ENCODE measurements around the gene SSH2. TPM values are rescaled to one million over a fixed set of nuclear protein-coding genes. Genes with fewer than 3 reads are reported as not detected.

The SSH2 gene
- total and polyA plus RNA-seq, 5 donors from 2014 or later: 27.2 to 90.4 (median 38.2) TPM

- H3K36me3 Mint-ChIP-seq: no peaks in the 10 kb centered on the region
- H3K27ac ChIP-seq (ENCODE audit: insufficient read depth, low read length, poor library complexity, severe bottlenecking): peak overlapping the region; percentile 65
- H3K4me1 Mint-ChIP-seq: peaks cover 3 to 60% (median 34%) of the 10 kb centered on the region in 4 donors
- peaks cover 69% of the 10 kb centered on the region for H3K4me1 ChIP-seq (ENCODE audit: control insufficient read depth, insufficient read depth, low read length, poor library complexity, severe bottlenecking)
- no peaks in the 10 kb centered on the region for H3K27me3 ChIP-seq (ENCODE audit: control insufficient read depth, insufficient read depth, low read length)
- H3K9me3 ChIP-seq (ENCODE audit: control insufficient read depth in 2 of 2, low read length in 2 of 2): no peaks in the 10 kb centered on the region
- H3K4me3 ChIP-seq (ENCODE audit: low read depth, low read length): peak overlapping the region; percentile 48
- H3K9me3 Mint-ChIP-seq: no peaks in the 10 kb centered on the region
- peak overlapping the region; percentile 91 to 94 (median 92) for H3K4me3 Mint-ChIP-seq
- ATAC-seq (ENCODE audit: low read depth in 2 of 2) (no peak), DNase-seq (peak in 2 of 3 donors; percentile 34 to 56)
- no peaks in the 10 kb centered on the region for H3K27me3 Mint-ChIP-seq
- no peaks in the 10 kb centered on the region for H3K36me3 ChIP-seq (ENCODE audit: control insufficient read depth, insufficient read depth, low read length)
- peak overlapping the region in 2 of 3 donors; percentile 41 to 76 for H3K27ac Mint-ChIP-seq
Observed at GRCh38 chr17:29591146-29591736, 338.8 kb downstream of the SSH2 start.

DNA sequence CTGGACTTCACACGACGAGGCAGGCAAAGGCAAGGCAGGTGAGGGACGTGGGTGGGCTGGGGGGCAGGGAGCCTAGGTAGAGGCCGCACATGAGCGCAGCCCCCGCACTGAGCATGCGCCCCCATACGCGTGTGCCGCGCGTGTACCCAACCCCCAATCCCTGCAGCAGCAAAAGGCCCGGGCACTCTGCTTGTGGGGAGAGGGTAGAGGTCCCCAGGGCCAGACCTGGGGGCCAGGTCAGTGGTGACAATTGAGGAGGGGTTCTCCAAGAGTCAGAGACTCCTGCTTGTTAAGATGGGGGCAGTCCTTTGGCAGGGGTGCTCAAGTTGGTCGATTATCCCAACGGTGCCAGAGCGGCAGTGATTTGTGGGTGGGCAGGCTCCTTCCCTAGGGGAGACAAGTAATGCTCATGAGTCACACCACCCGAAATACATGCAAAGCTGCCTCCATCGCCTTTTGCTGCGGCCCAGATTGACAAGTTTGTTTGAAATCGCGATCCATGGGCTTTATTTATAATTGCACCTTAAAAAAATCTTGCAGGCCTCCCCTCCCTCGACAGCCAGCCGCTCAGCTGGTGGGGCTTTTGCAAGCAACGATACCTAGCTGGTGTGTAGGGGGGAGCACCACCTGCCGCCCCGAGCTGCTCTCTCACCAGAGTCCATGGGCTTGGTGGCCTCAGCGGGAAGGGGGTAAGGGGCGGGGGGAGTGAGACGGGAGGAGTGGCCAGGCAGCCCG is 339.4 kb downstream of the SSH2 start:
- peaks cover 74% of the 10 kb centered on the region for H3K4me1 ChIP-seq (ENCODE audit: control insufficient read depth, insufficient read depth, low read length, poor library complexity, severe bottlenecking)
- H3K4me1 Mint-ChIP-seq: peaks cover 6 to 66% (median 38%) of the 10 kb centered on the region in 4 donors
- peak overlapping the region; percentile 26 to 88 (median 83) for H3K27ac Mint-ChIP-seq
- DNase-seq: no peak
- H3K9me3 Mint-ChIP-seq: no peaks in the 10 kb centered on the region
- no peaks in the 10 kb centered on the region for H3K36me3 ChIP-seq (ENCODE audit: control insufficient read depth, insufficient read depth, low read length)
- H3K27ac ChIP-seq (ENCODE audit: insufficient read depth, low read length, poor library complexity, severe bottlenecking): peak overlapping the region; percentile 65
- no peaks in the 10 kb centered on the region for H3K27me3 ChIP-seq (ENCODE audit: control insufficient read depth, insufficient read depth, low read length)
- H3K9me3 ChIP-seq (ENCODE audit: control insufficient read depth in 2 of 2, low read length in 2 of 2): no peaks in the 10 kb centered on the region
- no peaks in the 10 kb centered on the region for H3K27me3 Mint-ChIP-seq
- no peak for ATAC-seq (ENCODE audit: low read depth in 2 of 2)
- H3K4me3 ChIP-seq (ENCODE audit: low read depth, low read length): peak overlapping the region; percentile 77
- no peaks in the 10 kb centered on the region for H3K36me3 Mint-ChIP-seq
- peak overlapping the region; percentile 91 to 94 (median 92) for H3K4me3 Mint-ChIP-seq

- Histone ChIP-seq H3K27me3 (ENCODE audit: control insufficient read depth, insufficient read depth, low read length) (no peaks in the 10 kb centered on the region), H3K36me3 (ENCODE audit: control insufficient read depth, insufficient read depth, low read length) (no peaks in the 10 kb centered on the region), H3K4me3 (ENCODE audit: low read depth, low read length) (peak within 1 kb of the TSS; percentile 77), H3K9me3 (ENCODE audit: control insufficient read depth in 2 of 2, low read length in 2 of 2) (no peaks in the 10 kb centered on the region), H3K27ac (ENCODE audit: insufficient read depth, low read length, poor library complexity, severe bottlenecking) (peak within 1 kb of the TSS; percentile 68), H3K4me1 (ENCODE audit: control insufficient read depth, insufficient read depth, low read length, poor library complexity, severe bottlenecking) (peaks cover 82% of the 10 kb centered on the region)
- H3K36me3 Mint-ChIP-seq: no peaks in the 10 kb centered on the region
- peaks cover 6 to 74% (median 42%) of the 10 kb centered on the region in 4 donors for H3K4me1 Mint-ChIP-seq
- peak within 1 kb of the TSS; percentile 94 to 98 (median 94) for H3K27ac Mint-ChIP-seq
- ATAC-seq (ENCODE audit: low read depth in 2 of 2) (peak; percentile 84 to 86), DNase-seq (peak; percentile 82 to 89 (median 85))
- H3K9me3 Mint-ChIP-seq: no peaks in the 10 kb centered on the region
- H3K27me3 Mint-ChIP-seq: no peaks in the 10 kb centered on the region
- peak within 1 kb of the TSS; percentile 94 to 98 (median 96) for H3K4me3 Mint-ChIP-seq
Observed at GRCh38 chr17:29589524-29590410, 340.3 kb downstream of the SSH2 start, which contains the start of gene GIT1. TSS of gene GIT1 (minus strand) at chr17:29589648. CDS start at chr17:29589378, 270 bp downstream.

DNA sequence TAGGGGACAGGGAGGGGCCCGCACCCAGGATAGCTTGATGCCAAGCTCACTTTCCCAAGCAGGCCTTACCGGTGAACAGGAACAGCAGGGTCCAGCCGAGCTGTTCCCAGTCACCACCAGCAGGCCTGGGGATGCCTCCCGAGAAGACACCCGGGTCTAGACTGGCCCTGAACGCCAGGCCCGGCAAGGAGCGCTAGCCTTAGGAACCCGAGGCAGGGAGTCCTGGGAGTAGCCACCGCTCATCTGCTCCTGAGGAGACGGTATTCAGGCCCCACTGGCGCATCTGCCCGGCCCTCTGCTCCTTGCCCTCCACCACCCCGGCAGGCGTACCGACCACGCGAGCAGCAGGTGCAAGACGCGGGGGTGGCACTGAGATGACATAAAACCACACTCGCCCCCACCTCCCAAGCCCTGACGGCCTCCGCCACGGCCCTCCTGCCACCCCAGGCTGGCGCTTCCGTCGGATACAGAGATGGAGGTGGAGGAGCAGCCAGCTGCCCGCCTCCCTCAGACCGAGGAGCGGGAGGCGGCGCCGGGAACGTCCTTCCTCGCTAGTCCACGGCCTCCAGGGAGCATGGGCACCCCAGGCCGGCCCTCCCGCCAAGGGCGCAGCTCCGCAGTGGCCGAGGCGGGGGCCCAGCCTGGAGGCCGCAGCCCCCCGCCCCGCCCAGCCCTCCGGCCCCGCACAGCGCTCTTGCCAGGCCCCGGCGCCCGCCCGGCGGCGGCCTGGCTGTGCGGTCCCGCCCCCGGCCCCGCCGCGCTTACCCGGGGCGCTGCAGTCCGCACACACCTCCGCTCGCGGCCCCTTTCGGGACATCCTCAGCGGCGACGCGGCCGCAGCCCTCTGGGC is 341.2 kb downstream of the SSH2 start:
- no peaks in the 10 kb centered on the region for H3K36me3 ChIP-seq (ENCODE audit: control insufficient read depth, insufficient read depth, low read length)
- H3K9me3 Mint-ChIP-seq: no peaks in the 10 kb centered on the region
- ATAC-seq (ENCODE audit: low read depth in 2 of 2): peak; percentile 3 to 14
- DNase-seq: peak in 2 of 3 donors; percentile 45 to 63
- peak overlapping the region in 2 of 3 donors; percentile 94 to 98 for H3K27ac Mint-ChIP-seq
- H3K4me3 ChIP-seq (ENCODE audit: low read depth, low read length): peak overlapping the region; percentile 67
- H3K36me3 Mint-ChIP-seq: no peaks in the 10 kb centered on the region
- peak overlapping the region; percentile 65 for H3K27ac ChIP-seq (ENCODE audit: insufficient read depth, low read length, poor library complexity, severe bottlenecking)
- H3K27me3 ChIP-seq (ENCODE audit: control insufficient read depth, insufficient read depth, low read length): no peaks in the 10 kb centered on the region
- H3K4me1 ChIP-seq (ENCODE audit: control insufficient read depth, insufficient read depth, low read length, poor library complexity, severe bottlenecking): peaks cover 82% of the 10 kb centered on the region
- no peaks in the 10 kb centered on the region for H3K27me3 Mint-ChIP-seq
- peak overlapping the region; percentile 91 to 98 (median 96) for H3K4me3 Mint-ChIP-seq
- H3K4me1 Mint-ChIP-seq: peaks cover 6 to 78% (median 45%) of the 10 kb centered on the region in 4 donors
- no peaks in the 10 kb centered on the region for H3K9me3 ChIP-seq (ENCODE audit: control insufficient read depth in 2 of 2, low read length in 2 of 2)

GRCh38 chr17:29588017-29588561 is 341.9 kb downstream of the SSH2 start:
- Mint-ChIP-seq H3K27me3 (no peaks in the 10 kb centered on the region), H3K36me3 (no peaks in the 10 kb centered on the region), H3K9me3 (no peaks in the 10 kb centered on the region), H3K4me1 (peaks cover 6 to 85% (median 45%) of the 10 kb centered on the region in 4 donors), H3K27ac (peak overlapping the region; percentile 74 to 98 (median 94)), H3K4me3 (peak overlapping the region; percentile 91 to 98 (median 96))
- H3K9me3 ChIP-seq (ENCODE audit: control insufficient read depth in 2 of 2, low read length in 2 of 2): no peaks in the 10 kb centered on the region
- no peak for ATAC-seq (ENCODE audit: low read depth in 2 of 2)
- peaks cover 3% of the 10 kb centered on the region for H3K36me3 ChIP-seq (ENCODE audit: control insufficient read depth, insufficient read depth, low read length)
- H3K4me1 ChIP-seq (ENCODE audit: control insufficient read depth, insufficient read depth, low read length, poor library complexity, severe bottlenecking): peaks cover 79% of the 10 kb centered on the region
- peak overlapping the region; percentile 65 for H3K27ac ChIP-seq (ENCODE audit: insufficient read depth, low read length, poor library complexity, severe bottlenecking)
- H3K27me3 ChIP-seq (ENCODE audit: control insufficient read depth, insufficient read depth, low read length): no peaks in the 10 kb centered on the region
- DNase-seq: no peak
- peak overlapping the region; percentile 67 for H3K4me3 ChIP-seq (ENCODE audit: low read depth, low read length)

GRCh38 chr17:29587591-29587990 is 342.4 kb downstream of the SSH2 start:
- Mint-ChIP-seq H3K4me1 (peaks cover 6 to 82% (median 42%) of the 10 kb centered on the region in 4 donors), H3K9me3 (no peaks in the 10 kb centered on the region), H3K4me3 (peak overlapping the region; percentile 91 to 98 (median 96)), H3K27ac (peak overlapping the region in 2 of 3 donors; percentile 94 to 98), H3K27me3 (no peaks in the 10 kb centered on the region), H3K36me3 (no peaks in the 10 kb centered on the region)
- H3K9me3 ChIP-seq (ENCODE audit: control insufficient read depth in 2 of 2, low read length in 2 of 2): no peaks in the 10 kb centered on the region
- H3K4me1 ChIP-seq (ENCODE audit: control insufficient read depth, insufficient read depth, low read length, poor library complexity, severe bottlenecking): peaks cover 76% of the 10 kb centered on the region
- no peak for DNase-seq
- H3K36me3 ChIP-seq (ENCODE audit: control insufficient read depth, insufficient read depth, low read length): peaks cover 7% of the 10 kb centered on the region
- peak overlapping the region; percentile 67 for H3K4me3 ChIP-seq (ENCODE audit: low read depth, low read length)
- H3K27ac ChIP-seq (ENCODE audit: insufficient read depth, low read length, poor library complexity, severe bottlenecking): no peak overlapping the region
- no peaks in the 10 kb centered on the region for H3K27me3 ChIP-seq (ENCODE audit: control insufficient read depth, insufficient read depth, low read length)
- no peak for ATAC-seq (ENCODE audit: low read depth in 2 of 2)

Data from CD4-positive, CD25-positive, alpha-beta regulatory T cell (primary cell).